Right lobe of liver (tissue), 6 donors: ENCODE results near the gene CCDC81. TPM values are rescaled to one million over a fixed set of nuclear protein-coding genes. Genes with fewer than 3 reads are reported as not detected.

Experiments
- ATAC-seq, 4 donors: fragments of 200-7000 bp; cut with Tn5 transposase; one replicate each; pipeline ENCODE4 v1.9.1; 2020; ENCODE audit warnings: mild to moderate bottlenecking in 4 of 4, moderate library complexity in 4 of 4
- DNase-seq, 3 donors: peaks; one replicate each; pipeline ENCODE4 v3.0.0-alpha.2; 2020
- H3K27ac ChIP-seq, 3 donors: fragments of 200-600 bp; one replicate each; pipeline ENCODE4 v1.8.0; 2022
- H3K27me3 ChIP-seq, 2 donors: fragments of 200-600 bp; one replicate each; pipeline ENCODE4 v1.8.0; 2022
- H3K36me3 ChIP-seq, 4 donors: fragments of 200-600 bp; sonication (generic) in 1 of 4; one replicate each; pipeline versions ENCODE4 v1.5.1 to v1.8.0; 2017 to 2022; ENCODE audit warnings: control low read depth in 1 of 4
- H3K4me1 ChIP-seq, 4 donors: fragments of 200-600 bp; sonication (generic) in 1 of 4; one replicate each; pipeline versions ENCODE4 v1.5.1 to v1.8.0; 2017 to 2022; ENCODE audit warnings: control low read depth in 1 of 4
- H3K4me3 ChIP-seq, 3 donors: fragments of 200-600 bp; one replicate each; pipeline ENCODE4 v1.8.0; 2022
- H3K9me3 ChIP-seq, 4 donors: fragments of 200-600 bp; sonication (generic) in 1 of 4; one replicate each; pipeline versions ENCODE4 v1.5.1 to v1.8.0; 2017 to 2022; ENCODE audit warnings: control low read depth in 1 of 4
- POLR2A ChIP-seq: fragments of 450-650 bp; IDR thresholded peaks from one replicate; pipeline ENCODE4 v1.6.1; 2017; ENCODE audit warnings: antibody characterized with exemption, mild to moderate bottlenecking
- WGBS: methylation state at CpG from one replicate; pipeline ENCODE4 v1.1.6; 2018; ENCODE audit warnings: low coverage, low lambda C conversion rate; ENCODE audit not compliant: insufficient coverage; ENCODE audit errors: missing lambda C conversion rate; 5-methylcytosine and 5-hydroxymethylcytosine counted together
- intact Hi-C, 2 donors: fragments of 100-400 bp; cut with DNase I; formaldehyde crosslinking; loops; one replicate each; pipeline versions ENCODE4 v1.11.2 to v1.14.1; 2022
- total RNA-seq, 6 experiments: library from RNA; depleted of rRNA in 2 of 6; stranded (reverse); fragments of >200 nt in 2 of 6; fragmentation: NEBNext Ultra II Directional in 3 of 6; extraction: Animal tissue kit (Norgen Biotek cat#: 25700) in 3 of 6; gene quantifications; one replicate each; pipeline versions ENCODE4 v1.1.0 to v1.2.4, GENCODE V29; 2016 to 2023
- TF ChIP-seq, protein P1 (sequence below), 4 donors: fragments of 200-600 bp in 3 of 4; fragments of 450-650 bp in 1 of 4; IDR thresholded peaks; one replicate each; pipeline versions ENCODE4 v1.5.1 to v1.8.0; 2016 to 2022; ENCODE audit warnings: antibody characterized with exemption in 4 of 4, mild to moderate bottlenecking in 2 of 4
- donor health status: DM: no; HTN: yes; CAD: no.
- donor health status: DM: no; HTN: no; CAD: no.
- donor health status: DM: no; HTN: no; CAD: no.
- donor health status: DM: no; HTN: yes; CAD: no.
- donor health status: DM: no; HTN: yes; CAD: no.

Gene CCDC81
- total RNA-seq, 6 experiments from 2014 or later: 0.12 to 1.6 (median 0.55) TPM; not detected in 1

DNA sequence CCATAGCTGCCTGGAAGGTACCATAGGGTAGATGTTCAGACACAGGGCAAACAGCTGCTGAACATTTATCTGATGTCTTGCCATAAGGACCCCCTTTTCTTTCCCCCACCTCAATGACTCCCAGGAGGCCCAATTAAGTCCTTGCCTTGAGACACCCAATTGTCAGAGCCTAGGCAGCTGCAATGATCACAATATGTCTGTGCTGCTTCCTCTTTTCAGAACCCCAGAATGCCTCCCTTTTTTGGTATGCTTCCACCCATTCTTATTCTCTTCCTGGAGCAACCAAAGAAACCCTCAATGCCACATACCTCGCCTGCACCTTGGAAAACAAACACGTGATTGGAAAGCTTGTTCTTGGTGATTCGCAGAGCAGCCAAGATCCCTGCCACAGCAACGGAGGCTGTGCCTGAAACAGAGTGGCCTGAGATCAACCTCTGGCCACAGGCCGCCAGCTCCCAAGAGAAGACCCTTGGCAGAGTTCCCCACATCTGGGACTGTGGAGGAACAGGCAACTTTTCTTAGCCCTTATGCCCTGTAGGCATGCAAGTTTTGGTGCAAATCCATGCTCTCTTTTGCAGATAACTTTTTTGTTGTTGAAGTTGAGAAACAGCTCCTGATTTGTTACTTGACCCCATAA is 75.4 kb downstream of the CCDC81 start:
- no peak overlapping the region for H3K4me3 ChIP-seq
- TF ChIP-seq, protein P1, sequence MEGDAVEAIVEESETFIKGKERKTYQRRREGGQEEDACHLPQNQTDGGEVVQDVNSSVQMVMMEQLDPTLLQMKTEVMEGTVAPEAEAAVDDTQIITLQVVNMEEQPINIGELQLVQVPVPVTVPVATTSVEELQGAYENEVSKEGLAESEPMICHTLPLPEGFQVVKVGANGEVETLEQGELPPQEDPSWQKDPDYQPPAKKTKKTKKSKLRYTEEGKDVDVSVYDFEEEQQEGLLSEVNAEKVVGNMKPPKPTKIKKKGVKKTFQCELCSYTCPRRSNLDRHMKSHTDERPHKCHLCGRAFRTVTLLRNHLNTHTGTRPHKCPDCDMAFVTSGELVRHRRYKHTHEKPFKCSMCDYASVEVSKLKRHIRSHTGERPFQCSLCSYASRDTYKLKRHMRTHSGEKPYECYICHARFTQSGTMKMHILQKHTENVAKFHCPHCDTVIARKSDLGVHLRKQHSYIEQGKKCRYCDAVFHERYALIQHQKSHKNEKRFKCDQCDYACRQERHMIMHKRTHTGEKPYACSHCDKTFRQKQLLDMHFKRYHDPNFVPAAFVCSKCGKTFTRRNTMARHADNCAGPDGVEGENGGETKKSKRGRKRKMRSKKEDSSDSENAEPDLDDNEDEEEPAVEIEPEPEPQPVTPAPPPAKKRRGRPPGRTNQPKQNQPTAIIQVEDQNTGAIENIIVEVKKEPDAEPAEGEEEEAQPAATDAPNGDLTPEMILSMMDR (IDR thresholded peaks at IDR 0.05): no peak
- no peak for TF ChIP-seq POLR2A
- H3K27me3 ChIP-seq: no peaks in the 10 kb centered on the region
- no peaks in the 10 kb centered on the region for H3K4me1 ChIP-seq
- no peaks in the 10 kb centered on the region for H3K9me3 ChIP-seq
- no peaks in the 10 kb centered on the region for H3K36me3 ChIP-seq
- WGBS: 58% methylated on average over 3 of the region's 5 CpGs
- DNase-seq (no peak), ATAC-seq (no peak)
- no peak overlapping the region for H3K27ac ChIP-seq
- intact Hi-C loops: loop anchor here (10.0 kb wide), 2 partner anchors 165 to 365 kb away; no protein-coding TSS in a partner anchor

DNA sequence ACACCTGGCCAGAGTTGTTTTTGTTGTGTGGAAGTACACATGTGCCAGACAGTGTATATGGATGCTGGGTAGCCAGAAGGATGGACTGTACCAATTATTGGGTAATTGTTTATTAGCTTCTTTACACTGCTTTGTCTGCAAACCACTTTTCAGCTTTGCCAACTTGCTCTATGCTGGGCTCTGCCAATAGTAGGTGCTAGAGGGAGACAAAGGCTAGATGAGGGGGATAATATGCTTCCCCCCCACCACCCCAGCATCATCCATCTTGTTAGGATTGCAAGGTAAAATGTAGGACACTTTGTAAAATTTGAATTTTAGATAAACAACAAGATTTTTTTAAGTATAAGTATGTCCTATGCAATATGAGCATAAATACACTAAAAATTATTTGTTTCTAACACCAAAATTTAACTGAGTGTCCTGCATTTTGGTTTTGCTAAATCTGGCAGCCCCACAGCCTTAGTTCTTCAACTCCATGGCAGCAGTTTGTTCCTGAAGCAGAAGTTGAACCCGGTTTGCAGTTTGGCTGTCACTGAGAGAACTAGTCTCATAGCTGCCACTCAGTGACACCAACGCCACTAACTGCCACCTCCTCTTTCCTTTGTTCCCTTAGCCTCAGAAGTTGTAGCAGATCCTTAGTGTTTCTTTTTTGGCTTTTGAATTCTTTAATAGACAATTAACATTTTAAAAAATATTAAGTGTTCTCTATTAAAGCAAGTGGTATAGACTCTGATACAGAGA is 78.8 kb downstream of the CCDC81 start:
- intact Hi-C loops: loop anchor here in 1 of 2 donors (10.0 kb wide), 1 partner anchor 161 kb away; no protein-coding TSS in a partner anchor

DNA sequence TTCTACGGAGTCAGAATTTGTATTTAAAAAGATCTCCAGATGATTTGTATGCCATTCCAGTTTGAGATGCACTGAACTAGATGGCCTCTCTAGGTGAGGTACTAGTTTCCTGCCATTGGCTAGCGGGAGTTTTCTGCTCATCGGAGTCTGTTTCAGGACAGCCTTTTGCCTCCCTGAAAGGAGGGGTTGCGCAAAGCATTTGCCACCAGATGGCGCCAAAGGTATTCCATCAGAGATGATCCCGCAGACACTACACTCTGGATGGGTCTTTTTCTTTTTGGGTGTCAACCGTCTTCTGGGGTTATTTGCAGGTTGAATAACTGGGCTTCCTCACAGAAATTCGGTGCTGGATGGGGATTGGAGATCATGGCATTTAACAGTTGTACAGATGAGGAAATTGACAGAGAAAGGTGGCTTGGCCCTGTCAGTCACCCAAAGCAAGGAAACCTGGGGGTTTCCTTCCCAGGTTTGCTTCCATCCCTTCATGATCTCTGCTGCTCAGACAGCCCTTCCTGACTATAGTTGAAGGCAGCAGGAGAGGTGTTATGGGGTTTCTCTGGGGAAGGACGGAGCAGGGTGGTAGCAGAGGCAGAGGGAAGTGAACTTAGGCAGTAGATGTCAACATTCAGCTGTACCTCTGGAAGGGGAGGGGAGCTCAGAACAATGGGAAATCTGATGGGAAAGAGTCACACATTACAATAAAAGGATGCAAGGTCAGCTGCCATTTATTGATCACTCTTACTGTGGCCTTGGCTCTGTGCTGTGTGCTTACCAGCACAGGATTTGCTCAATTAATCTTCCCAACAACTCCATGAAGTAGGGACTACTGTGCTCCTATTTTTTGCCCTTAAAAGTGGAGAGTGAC is 81.6 kb downstream of the CCDC81 start:
- Histone ChIP-seq H3K27me3 (no peaks in the 10 kb centered on the region), H3K9me3 (no peaks in the 10 kb centered on the region), H3K4me1 (no peaks in the 10 kb centered on the region), H3K4me3 (no peak overlapping the region), H3K36me3 (no peaks in the 10 kb centered on the region), H3K27ac (no peak overlapping the region)
- intact Hi-C loops: loop anchor here in 1 of 2 donors (5.0 to 10.0 kb wide), 2 partner anchors 158 to 361 kb away; no protein-coding TSS in a partner anchor
- ATAC-seq (peak; percentile 89 to 97 (median 91)), DNase-seq (peak; percentile 74 to 82 (median 79))
- WGBS: 8% methylated on average over 6 of the region's 9 CpGs
- TF ChIP-seq, protein P1 (IDR thresholded peaks at IDR 0.05): peak; percentile 89 to 97 (median 92)
- TF ChIP-seq POLR2A: no peak

More for the DNA sequence above, 78.8 kb downstream of the CCDC81 start:
- WGBS: 75% methylated on average over 2 of the region's 2 CpGs
- Histone ChIP-seq H3K9me3 (no peaks in the 10 kb centered on the region), H3K36me3 (no peaks in the 10 kb centered on the region), H3K27ac (no peak overlapping the region), H3K27me3 (no peaks in the 10 kb centered on the region), H3K4me3 (no peak overlapping the region), H3K4me1 (no peaks in the 10 kb centered on the region)
- ATAC-seq (no peak), DNase-seq (no peak)
- no peak for TF ChIP-seq POLR2A
- TF ChIP-seq, protein P1 (IDR thresholded peaks at IDR 0.05): no peak

DNA sequence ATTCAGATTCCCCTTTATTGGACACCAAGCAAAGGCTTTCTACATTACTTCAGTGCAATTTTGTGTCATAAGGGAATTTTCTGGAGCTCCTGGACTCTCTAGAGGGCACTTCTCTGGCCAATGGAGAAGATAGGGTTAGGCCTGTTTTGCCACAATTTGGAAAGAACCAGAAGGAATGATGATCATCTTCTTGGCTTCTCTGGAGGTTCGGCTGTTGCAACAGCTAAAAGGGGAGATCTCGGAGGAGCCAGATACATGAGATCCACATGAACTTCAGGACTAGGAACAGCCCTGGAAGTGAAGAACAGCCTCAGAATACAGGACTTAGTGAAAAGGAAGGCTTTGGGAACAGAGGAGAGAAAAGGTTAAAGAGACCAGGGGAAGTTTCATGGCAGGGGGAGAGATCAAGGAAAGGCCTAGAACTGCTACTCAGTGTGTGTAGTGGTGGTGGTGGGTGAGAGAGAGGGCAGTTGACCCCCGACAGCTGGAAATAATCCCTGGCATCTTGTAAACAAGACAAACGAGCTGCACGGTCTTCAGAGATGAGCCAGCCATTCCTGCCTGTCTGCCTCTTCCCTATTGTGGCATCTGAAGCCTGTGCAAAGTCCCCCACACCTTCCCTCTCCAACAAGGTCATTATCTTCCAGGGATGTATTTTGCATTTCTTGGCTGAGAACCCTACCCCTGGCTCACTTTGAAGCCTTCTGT is 83.8 kb downstream of the CCDC81 start:
- no peaks in the 10 kb centered on the region for H3K9me3 ChIP-seq
- H3K36me3 ChIP-seq: no peaks in the 10 kb centered on the region
- no peaks in the 10 kb centered on the region for H3K27me3 ChIP-seq
- TF ChIP-seq, protein P1 (IDR thresholded peaks at IDR 0.05): no peak
- no peak for TF ChIP-seq POLR2A
- no peak for DNase-seq
- H3K4me3 ChIP-seq: no peak overlapping the region
- no peaks in the 10 kb centered on the region for H3K4me1 ChIP-seq
- intact Hi-C loops: loop anchor here in 1 of 2 donors (5.0 to 10.0 kb wide), 2 partner anchors 156 to 359 kb away; no protein-coding TSS in a partner anchor
- ATAC-seq: no peak
- 93% methylated on average over 3 of the region's 5 CpGs for WGBS
- H3K27ac ChIP-seq: no peak overlapping the region
